ACC112 (cell line): ENCODE measurements around the gene FRMD4B.
A peak's percentile ranks its signal among the peaks of the same experiment; 100 is the strongest.

Source experiments
- H2AFZ ChIP-seq: fragments of 200-600 bp; sonication (generic); one replicate; pipeline ENCODE4 v1.6.0; 2017; ENCODE audit warnings: antibody characterized with exemption, low read length; ENCODE audit not compliant: unreplicated experiment
- H3K27ac ChIP-seq: fragments of 200-600 bp; sonication (generic); 2 replicates; pipeline ENCODE4 v1.5.1; 2014; ENCODE audit warnings: low read depth, mild to moderate bottlenecking, antibody characterized with exemption, low read length, moderate library complexity
- H3K27me3 ChIP-seq: fragments of 200-600 bp; sonication (generic); 2 replicates; pipeline ENCODE4 v1.6.1; 2014; ENCODE audit warnings: mild to moderate bottlenecking, antibody characterized with exemption, low read length, moderate library complexity, mixed read lengths; ENCODE audit not compliant: insufficient read depth
- H3K36me3 ChIP-seq: fragments of 200-600 bp; sonication (generic); 2 replicates; pipeline ENCODE4 v1.6.1; 2016; ENCODE audit warnings: mild to moderate bottlenecking, antibody characterized with exemption, low read length, moderate library complexity, mixed read lengths; ENCODE audit not compliant: insufficient read depth
- H3K4me1 ChIP-seq: fragments of 200-600 bp; sonication (generic); one replicate; pipeline ENCODE4 v1.6.1; 2016; ENCODE audit warnings: low read length, mixed read lengths; ENCODE audit not compliant: insufficient read depth, unreplicated experiment, control insufficient read depth
- H3K4me3 ChIP-seq: fragments of 200-600 bp; sonication (generic); 2 replicates; pipeline ENCODE4 v1.5.1; 2014; ENCODE audit warnings: mild to moderate bottlenecking, low read depth, low read length
- H3K79me2 ChIP-seq: fragments of 200-600 bp; sonication (generic); one replicate; pipeline ENCODE4 v1.6.0; 2016; ENCODE audit warnings: low read length; ENCODE audit not compliant: control insufficient read depth, unreplicated experiment, insufficient read depth

The FRMD4B gene

DNA sequence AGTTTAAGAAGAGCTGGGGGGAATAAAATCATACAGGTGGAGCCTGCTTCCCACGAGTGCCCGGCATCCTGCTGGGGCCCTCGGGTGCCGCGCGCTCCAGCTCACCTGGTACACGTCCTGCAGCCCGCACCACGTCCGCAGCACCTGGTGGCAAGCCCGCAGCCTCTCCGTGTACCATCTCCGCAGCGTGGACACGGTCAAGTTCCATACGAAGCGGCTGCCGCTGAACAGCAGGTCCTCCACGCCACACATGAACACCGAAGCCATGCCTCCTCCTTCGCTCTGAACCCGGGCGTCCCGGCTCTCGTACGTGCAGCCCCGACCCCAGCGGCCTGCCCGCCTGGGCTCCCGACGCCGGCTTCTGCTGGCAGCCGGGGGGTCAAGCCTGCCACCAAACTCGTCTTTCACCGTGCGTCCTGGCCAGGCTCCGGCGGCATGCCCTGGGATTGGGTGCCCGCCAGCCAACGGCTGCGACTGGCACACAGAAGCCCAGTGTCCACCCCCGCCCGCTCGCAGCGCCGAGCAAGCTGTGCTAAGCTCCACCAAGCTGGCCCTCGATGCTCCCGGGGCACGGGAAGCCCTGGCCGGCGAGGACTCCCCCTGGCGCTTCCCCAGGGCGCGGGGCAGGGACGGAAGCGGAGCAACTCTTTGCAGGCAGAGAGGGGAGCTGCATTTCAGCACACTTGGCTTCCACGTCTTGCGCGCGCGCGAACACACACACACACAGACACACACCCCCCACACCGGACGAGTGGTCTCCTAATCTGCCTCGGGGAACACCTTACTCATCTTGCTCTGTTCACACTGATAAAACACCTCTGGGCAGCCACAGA, at the start of gene FRMD4B:
FRMD4B (minus strand) TSS at position 366 of the 833 bp plus-strand sequence; CDS start at position 267, 99 bp downstream.
- H3K27me3 ChIP-seq: peaks cover 78% of the 10 kb centered on the region
- peak within 1 kb of the TSS; percentile 59 for H2AFZ ChIP-seq
- H3K79me2 ChIP-seq: no peaks in the 10 kb centered on the region
- no peak within 1 kb of the TSS for H3K27ac ChIP-seq
- H3K4me1 ChIP-seq: no peaks in the 10 kb centered on the region
- no peaks in the 10 kb centered on the region for H3K36me3 ChIP-seq
- H3K4me3 ChIP-seq: peak within 1 kb of the TSS; percentile 70

DNA sequence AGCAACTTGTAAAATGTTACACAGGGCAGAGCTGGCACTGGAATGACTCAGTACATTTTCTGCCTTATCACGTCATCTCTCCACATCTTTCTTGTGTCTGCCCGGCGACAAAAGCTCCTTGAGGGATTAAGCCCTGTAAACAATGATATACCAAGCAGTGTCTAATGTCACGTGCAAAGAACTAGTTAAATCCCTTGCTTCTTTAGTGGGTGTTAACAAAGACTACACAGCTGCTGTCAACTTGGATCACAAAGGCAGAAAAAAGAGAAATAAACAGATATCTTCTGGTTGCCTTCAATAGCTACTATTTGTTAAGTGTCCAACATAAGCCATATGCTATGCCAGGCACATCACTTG, 48.1 kb upstream of the FRMD4B start:
- Histone ChIP-seq H3K27ac (no peak overlapping the region), H3K79me2 (no peaks in the 10 kb centered on the region), H3K4me1 (peaks cover 3% of the 10 kb centered on the region), H3K36me3 (no peaks in the 10 kb centered on the region), H3K27me3 (peaks cover 20% of the 10 kb centered on the region), H3K4me3 (no peak overlapping the region), H2AFZ (no peak overlapping the region)

DNA sequence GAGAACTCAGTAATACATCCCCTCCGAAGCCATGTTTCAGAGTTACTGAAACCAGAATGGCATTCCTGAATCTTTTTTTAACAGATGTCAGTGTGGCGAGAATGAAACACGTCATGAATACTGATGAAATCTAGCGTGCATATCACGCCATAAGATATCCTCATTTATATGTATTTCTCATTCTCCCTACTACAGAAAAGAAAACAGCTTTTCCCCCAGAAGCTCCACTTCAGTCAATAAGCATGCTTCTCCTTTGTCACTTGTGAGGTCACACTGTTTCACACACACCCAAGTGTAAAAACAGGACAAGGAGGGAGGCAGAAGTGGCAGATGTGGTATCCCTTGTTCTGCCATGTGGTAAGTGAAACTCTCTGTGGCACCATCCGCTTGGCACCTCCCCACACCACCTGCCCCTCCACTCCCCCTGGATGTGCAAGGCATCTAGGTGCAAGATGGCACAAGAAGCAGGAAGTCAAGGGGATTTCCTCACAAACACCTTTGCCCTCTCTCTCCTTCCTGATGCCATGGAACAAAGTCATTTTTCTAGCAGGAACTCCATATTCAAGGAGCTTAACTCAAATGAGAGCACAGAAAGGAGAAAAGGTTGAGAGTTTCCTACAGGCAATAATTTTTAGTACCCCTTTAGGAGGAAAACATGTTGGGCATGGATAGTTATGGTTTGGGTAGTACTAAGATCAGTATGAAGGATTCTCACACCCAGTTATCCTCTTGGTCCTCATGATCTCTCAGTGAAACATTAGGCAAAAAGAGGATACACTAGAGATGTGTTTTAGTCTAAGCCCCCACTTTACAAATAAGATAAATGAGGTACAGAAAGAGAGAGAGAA, 47.5 kb upstream of the FRMD4B start:
- H3K4me1 ChIP-seq: peaks cover 3% of the 10 kb centered on the region

GRCh38 chr3:69428657-69429255, 42.9 kb upstream of the FRMD4B start:
- Histone ChIP-seq H3K36me3 (no peaks in the 10 kb centered on the region), H3K79me2 (no peaks in the 10 kb centered on the region), H3K4me3 (no peak overlapping the region), H3K27ac (no peak overlapping the region), H2AFZ (no peak overlapping the region), H3K4me1 (peaks cover 6% of the 10 kb centered on the region), H3K27me3 (peaks cover 20% of the 10 kb centered on the region)

More for the DNA sequence above, 47.5 kb upstream of the FRMD4B start:
- Histone ChIP-seq H3K79me2 (no peaks in the 10 kb centered on the region), H2AFZ (no peak overlapping the region), H3K27ac (no peak overlapping the region), H3K27me3 (peaks cover 20% of the 10 kb centered on the region), H3K36me3 (no peaks in the 10 kb centered on the region), H3K4me3 (no peak overlapping the region)

GRCh38 chr3:69426967-69427304, 41.0 kb upstream of the FRMD4B start:
- no peaks in the 10 kb centered on the region for H3K79me2 ChIP-seq

GRCh38 chr3:69426291-69426966, 40.5 kb upstream of the FRMD4B start:
- Histone ChIP-seq H3K27me3 (peaks cover 4% of the 10 kb centered on the region), H2AFZ (no peak overlapping the region), H3K4me3 (no peak overlapping the region), H3K4me1 (peaks cover 11% of the 10 kb centered on the region), H3K27ac (no peak overlapping the region), H3K79me2 (no peaks in the 10 kb centered on the region), H3K36me3 (no peaks in the 10 kb centered on the region)

More at GRCh38 chr3:69426967-69427304, 41.0 kb upstream of the FRMD4B start:
- Histone ChIP-seq H2AFZ (no peak overlapping the region), H3K4me3 (no peak overlapping the region), H3K36me3 (no peaks in the 10 kb centered on the region), H3K4me1 (peaks cover 11% of the 10 kb centered on the region), H3K27ac (no peak overlapping the region), H3K27me3 (peaks cover 9% of the 10 kb centered on the region)

GRCh38 chr3:69425249-69425648, 39.4 kb upstream of the FRMD4B start:
- Histone ChIP-seq H3K27ac (no peak overlapping the region), H3K79me2 (no peaks in the 10 kb centered on the region), H3K36me3 (no peaks in the 10 kb centered on the region), H2AFZ (no peak overlapping the region), H3K4me3 (no peak overlapping the region), H3K27me3 (no peaks in the 10 kb centered on the region), H3K4me1 (peaks cover 21% of the 10 kb centered on the region)

DNA sequence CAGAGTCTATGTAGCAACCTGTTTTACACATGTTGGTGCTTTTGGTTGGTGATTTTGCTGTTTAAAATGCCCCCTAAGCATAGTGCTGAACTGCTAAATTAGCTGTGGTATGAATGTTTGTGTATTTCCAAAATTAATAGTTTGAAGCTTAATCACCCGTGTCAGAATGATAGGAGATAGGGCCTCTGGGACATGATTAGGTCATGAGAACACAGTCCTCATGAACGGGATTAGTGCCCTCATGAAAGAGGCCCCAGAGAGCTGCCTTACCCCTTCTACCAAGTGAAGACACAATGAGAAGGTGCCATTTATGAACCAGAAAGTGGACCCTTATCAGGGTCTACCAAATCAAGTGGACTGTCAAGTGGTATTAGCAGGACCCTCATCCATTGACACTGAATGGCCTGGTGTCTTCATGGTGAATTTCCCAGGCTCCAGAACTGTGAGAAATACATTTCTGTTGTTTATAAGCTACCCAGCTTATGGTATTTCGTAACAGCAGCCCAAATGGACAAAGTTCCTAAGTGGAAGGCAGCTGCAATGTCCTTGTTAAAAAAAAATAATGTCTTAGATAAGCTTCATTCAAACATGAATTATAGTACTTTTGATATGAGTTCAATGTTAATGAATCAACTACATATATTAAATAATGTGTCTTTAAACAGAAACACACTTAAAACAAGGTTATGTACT, 37.7 kb upstream of the FRMD4B start:
- H3K4me3 ChIP-seq: no peak overlapping the region
- no peaks in the 10 kb centered on the region for H3K27me3 ChIP-seq
- H2AFZ ChIP-seq: peak overlapping the region; percentile 53
- peaks cover 21% of the 10 kb centered on the region for H3K4me1 ChIP-seq
- no peak overlapping the region for H3K27ac ChIP-seq
- H3K79me2 ChIP-seq: no peaks in the 10 kb centered on the region
- no peaks in the 10 kb centered on the region for H3K36me3 ChIP-seq

DNA sequence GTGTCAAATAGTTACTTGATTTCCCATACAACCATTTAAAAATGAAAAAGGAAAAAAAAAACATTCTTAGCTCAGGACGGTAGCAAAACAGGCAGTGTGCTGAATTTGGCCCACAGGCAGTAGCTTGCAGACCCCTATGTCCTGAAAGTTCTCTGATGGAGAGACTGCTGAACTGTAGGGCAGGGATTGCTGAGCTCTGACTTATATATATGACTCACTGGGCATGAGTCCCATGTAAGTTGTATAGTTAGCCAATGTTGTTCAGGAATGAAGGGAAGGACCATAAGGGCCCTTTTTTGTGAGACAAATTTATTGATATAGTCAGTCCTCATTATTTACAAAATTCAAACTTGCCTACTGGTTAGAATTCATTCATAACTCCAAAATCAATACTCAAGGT, 36.9 kb upstream of the FRMD4B start:
- Histone ChIP-seq H3K79me2 (no peaks in the 10 kb centered on the region), H2AFZ (no peak overlapping the region), H3K27me3 (no peaks in the 10 kb centered on the region), H3K27ac (no peak overlapping the region), H3K4me3 (no peak overlapping the region), H3K36me3 (no peaks in the 10 kb centered on the region), H3K4me1 (peaks cover 21% of the 10 kb centered on the region)
